Measurements from ENCODE around the gene TIPARP. TPM values are rescaled to one million over a fixed set of nuclear protein-coding genes. Genes with fewer than 3 reads are reported as not detected.

TIPARP gene
- total RNA-seq, 4 donors from 2014 or later, result 23.3 to 65.0 (median 31.2) TPM

DNA sequence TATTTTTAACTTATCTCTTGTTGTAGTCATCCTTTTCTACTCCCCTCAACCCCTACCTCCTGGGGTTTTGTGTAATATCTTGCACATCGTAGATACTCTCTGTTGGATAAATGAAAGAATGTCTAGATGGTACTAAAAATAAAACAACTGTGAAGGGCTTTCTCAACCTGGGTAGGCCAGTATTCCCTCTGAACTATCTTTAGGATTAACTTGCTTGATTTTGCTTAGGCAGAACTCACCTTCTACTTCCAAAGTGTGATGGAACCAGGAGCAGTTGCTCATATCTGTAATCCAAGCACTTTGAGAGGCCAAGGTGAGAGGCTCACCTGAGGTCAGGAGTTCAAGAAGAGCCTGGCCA, 32.8 kb upstream of the TIPARP start:
- no peaks in the 10 kb centered on the region for H3K36me3 ChIP-seq
- 0 to 96% methylated on average over 1 of the region's 1 CpG for WGBS, 2 donors
- H3K4me1 ChIP-seq, result no peaks in the 10 kb centered on the region
- intact Hi-C loops (cut with DNase I), result no loop called here
- no peak for DNase-seq
- H3K4me3 ChIP-seq (replicated peaks in 1 of 3), result no peak overlapping the region
- TF ChIP-seq POLR2A (IDR thresholded peaks at IDR 0.05), result no peak
- TF ChIP-seq, protein P1, sequence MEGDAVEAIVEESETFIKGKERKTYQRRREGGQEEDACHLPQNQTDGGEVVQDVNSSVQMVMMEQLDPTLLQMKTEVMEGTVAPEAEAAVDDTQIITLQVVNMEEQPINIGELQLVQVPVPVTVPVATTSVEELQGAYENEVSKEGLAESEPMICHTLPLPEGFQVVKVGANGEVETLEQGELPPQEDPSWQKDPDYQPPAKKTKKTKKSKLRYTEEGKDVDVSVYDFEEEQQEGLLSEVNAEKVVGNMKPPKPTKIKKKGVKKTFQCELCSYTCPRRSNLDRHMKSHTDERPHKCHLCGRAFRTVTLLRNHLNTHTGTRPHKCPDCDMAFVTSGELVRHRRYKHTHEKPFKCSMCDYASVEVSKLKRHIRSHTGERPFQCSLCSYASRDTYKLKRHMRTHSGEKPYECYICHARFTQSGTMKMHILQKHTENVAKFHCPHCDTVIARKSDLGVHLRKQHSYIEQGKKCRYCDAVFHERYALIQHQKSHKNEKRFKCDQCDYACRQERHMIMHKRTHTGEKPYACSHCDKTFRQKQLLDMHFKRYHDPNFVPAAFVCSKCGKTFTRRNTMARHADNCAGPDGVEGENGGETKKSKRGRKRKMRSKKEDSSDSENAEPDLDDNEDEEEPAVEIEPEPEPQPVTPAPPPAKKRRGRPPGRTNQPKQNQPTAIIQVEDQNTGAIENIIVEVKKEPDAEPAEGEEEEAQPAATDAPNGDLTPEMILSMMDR (IDR thresholded peaks at IDR 0.05), result no peak
- H3K9me3 ChIP-seq, result no peaks in the 10 kb centered on the region
- H3K27ac ChIP-seq, result no peak overlapping the region
- H3K27me3 ChIP-seq, result no peaks in the 10 kb centered on the region

DNA sequence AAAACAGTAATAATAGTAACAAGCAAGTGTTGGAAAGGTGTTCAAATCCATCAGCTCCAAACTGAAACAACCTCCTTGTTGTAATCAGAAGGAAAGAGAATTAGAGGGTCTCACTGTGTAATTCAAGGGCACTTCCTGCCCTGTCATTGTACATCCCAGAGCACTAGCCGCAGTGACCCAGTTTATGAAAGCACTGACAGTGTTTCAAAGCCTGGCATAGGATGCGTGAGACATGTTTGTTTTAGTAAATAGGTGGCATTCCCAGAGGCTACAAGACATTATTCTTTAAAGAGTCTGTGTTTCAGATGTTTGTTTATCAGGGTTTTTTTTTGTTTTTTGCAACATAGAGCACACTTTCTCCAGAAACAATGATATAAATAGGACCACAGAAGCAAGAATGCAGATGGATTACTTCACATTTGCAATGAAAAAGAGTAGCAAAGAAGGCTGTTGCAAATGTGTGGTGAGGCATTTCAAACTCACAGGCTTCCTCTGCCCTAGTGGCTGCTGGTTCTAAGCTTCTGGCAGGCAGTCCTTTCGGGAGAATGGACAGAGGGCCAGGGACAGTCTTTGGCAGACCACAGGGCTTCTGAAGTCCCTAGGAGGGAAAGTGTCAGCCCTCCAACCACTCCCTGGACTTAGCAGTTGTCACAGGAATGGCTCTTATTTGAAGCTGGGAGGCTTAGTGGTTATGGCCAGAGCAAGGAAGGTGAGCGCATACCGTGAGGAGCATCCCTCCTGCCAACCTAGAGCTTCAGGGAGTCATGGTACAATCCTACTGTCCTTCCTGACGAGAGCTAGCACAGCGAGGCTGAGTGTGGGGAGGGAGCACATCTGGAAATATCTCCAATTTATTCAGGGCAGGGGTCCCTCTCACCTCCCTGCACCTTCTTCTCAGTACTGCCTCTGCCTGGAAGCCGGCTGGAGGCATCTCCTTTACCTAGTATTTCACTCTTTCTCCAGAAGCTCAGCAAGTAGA, 31.4 kb upstream of the TIPARP start:
- no peaks in the 10 kb centered on the region for H3K4me1 ChIP-seq
- H3K36me3 ChIP-seq, result no peaks in the 10 kb centered on the region
- H3K27me3 ChIP-seq, result no peaks in the 10 kb centered on the region
- 72 to 80% methylated on average over 8 of the region's 8 CpGs for WGBS, 2 donors
- no peaks in the 10 kb centered on the region for H3K9me3 ChIP-seq
- H3K4me3 ChIP-seq (replicated peaks in 1 of 3), result no peak overlapping the region
- TF ChIP-seq POLR2A (IDR thresholded peaks at IDR 0.05), result no peak
- TF ChIP-seq, protein P1 (IDR thresholded peaks at IDR 0.05), result no peak
- no peak overlapping the region for H3K27ac ChIP-seq
- DNase-seq, result no peak
- intact Hi-C loops (cut with DNase I), result no loop called here

- Histone ChIP-seq H3K4me3 (replicated peaks in 1 of 3) (no peak overlapping the region), H3K9me3 (no peaks in the 10 kb centered on the region), H3K27ac (no peak overlapping the region), H3K36me3 (no peaks in the 10 kb centered on the region), H3K27me3 (no peaks in the 10 kb centered on the region), H3K4me1 (no peaks in the 10 kb centered on the region)
- no peak for DNase-seq
- 42 to 49% methylated on average over 6 of the region's 6 CpGs for whole genome bisulfite sequencing, 2 donors
- intact Hi-C loops (cut with DNase I), result no loop called here
- no peak for TF ChIP-seq POLR2A (IDR thresholded peaks at IDR 0.05)
- TF ChIP-seq, protein P1 (IDR thresholded peaks at IDR 0.05), result no peak
These were observed 30.5 kb upstream of the TIPARP start for GRCh38 chr3:156643729-156644389.

DNA sequence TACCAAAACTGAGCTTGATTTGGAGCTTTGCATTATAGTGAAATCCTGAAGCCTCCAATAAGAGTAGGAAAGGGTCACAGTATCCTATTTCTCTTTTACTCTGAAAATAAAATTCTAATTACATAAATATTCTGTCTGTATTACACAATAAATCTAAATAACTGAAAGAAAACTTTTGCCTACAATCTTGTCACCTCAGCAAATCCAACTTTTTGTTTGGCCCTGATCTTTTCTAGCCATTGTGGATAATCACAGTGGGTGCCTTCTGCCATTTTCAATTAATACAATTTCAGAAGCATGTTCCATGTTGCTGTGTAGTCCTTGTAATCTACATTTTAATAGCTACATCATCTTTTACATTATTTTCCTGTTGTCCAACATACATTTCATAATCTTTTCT, 29.4 kb upstream of the TIPARP start:
- no peak overlapping the region for H3K4me3 ChIP-seq (replicated peaks in 1 of 3)
- no peaks in the 10 kb centered on the region for H3K9me3 ChIP-seq
- no peaks in the 10 kb centered on the region for H3K4me1 ChIP-seq
- TF ChIP-seq, protein P1 (IDR thresholded peaks at IDR 0.05), result no peak
- no peak for TF ChIP-seq POLR2A (IDR thresholded peaks at IDR 0.05)
- no peak overlapping the region for H3K27ac ChIP-seq
- intact Hi-C loops (cut with DNase I), result no loop called here
- no peaks in the 10 kb centered on the region for H3K27me3 ChIP-seq
- no peaks in the 10 kb centered on the region for H3K36me3 ChIP-seq
- no peak for DNase-seq

GRCh38 chr3:156646958-156647357, 27.4 kb upstream of the TIPARP start:
- no peak for TF ChIP-seq POLR2A (IDR thresholded peaks at IDR 0.05)
- TF ChIP-seq, protein P1 (IDR thresholded peaks at IDR 0.05), result no peak

More at GRCh38 chr3:156646958-156647357, 27.4 kb upstream of the TIPARP start:
- no peaks in the 10 kb centered on the region for H3K4me1 ChIP-seq
- H3K4me3 ChIP-seq (replicated peaks in 1 of 3), result no peak overlapping the region
- no peaks in the 10 kb centered on the region for H3K36me3 ChIP-seq
- H3K27ac ChIP-seq, result no peak overlapping the region
- no peaks in the 10 kb centered on the region for H3K27me3 ChIP-seq
- intact Hi-C loops (cut with DNase I), result no loop called here
- no peaks in the 10 kb centered on the region for H3K9me3 ChIP-seq
- no peak for DNase-seq
